Adipocyte (in vitro differentiated cells): ENCODE results near the gene LHPP.

Source experiments
- DNase-seq: peaks from one replicate; pipeline ENCODE4 v3.0.0-alpha.2; 2015; ENCODE audit warnings: low read depth
- H3K27me3 ChIP-seq: replicated peaks from 2 replicates; pipeline ENCODE4 v1.7.0; 2013; ENCODE audit warnings: mild to moderate bottlenecking, low read length, moderate library complexity; ENCODE audit not compliant: control insufficient read depth, insufficient read depth
- H3K36me3 ChIP-seq: 2 replicates; pipeline ENCODE4 v1.7.0; 2013; ENCODE audit warnings: low read length, mild to moderate bottlenecking, moderate library complexity; ENCODE audit not compliant: control insufficient read depth, insufficient read depth, severe bottlenecking
- H3K4me1 ChIP-seq: 2 replicates; pipeline ENCODE4 v1.7.0; 2013; ENCODE audit warnings: mild to moderate bottlenecking, low read length, moderate library complexity; ENCODE audit not compliant: control insufficient read depth, insufficient read depth
- H3K4me3 ChIP-seq: 2 replicates; pipeline ENCODE4 v1.7.0; 2013; ENCODE audit warnings: mild to moderate bottlenecking, low read length, moderate library complexity
- H3K9ac ChIP-seq: 2 replicates; pipeline ENCODE4 v1.7.0; 2013; ENCODE audit warnings: mild to moderate bottlenecking, low read length, moderate library complexity
- H3K9me3 ChIP-seq: 2 replicates; pipeline ENCODE4 v1.7.0; 2013; ENCODE audit warnings: mild to moderate bottlenecking, low read length, moderate library complexity; ENCODE audit not compliant: control insufficient read depth

The LHPP gene

DNA sequence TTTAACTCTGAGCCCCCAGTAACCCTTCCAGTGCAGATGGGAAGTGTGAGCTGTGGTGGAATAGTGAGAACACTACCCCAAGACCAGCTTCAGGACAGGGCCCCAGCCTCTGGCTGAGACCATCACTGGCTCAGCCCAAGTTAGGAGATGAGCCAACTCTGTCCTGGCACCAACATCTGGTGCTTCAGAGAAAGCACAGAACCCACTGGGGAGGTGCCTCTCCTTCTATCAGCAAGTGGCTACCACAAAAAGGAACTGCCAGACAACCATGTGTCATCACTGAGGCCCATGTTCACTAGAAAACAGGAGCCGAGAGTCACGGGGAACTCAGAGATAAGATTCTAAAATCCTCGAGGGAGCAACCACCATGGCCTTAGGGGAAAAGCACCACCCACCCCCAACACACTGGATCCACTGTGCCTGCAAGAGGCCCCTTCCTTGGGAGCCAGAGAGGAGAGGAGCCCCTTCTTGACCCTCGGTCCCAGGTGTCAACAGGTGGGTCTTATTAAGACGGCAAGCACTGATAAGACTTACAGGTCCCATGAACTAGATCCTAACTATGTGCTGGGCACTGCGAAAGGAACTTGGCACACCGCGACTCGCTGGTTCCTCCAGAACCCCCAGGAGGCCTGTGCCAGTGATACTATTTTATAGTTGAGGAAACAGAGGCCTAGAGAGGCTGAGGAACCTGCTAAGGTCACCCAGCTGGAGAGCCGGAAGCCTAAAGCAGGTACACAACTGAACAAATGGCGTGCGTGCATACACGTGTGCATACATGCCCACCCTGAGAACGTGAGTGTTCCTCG, 179.9 kb downstream of the LHPP start:
- peak; percentile 46 for DNase-seq
- Histone ChIP-seq H3K4me1 (peaks cover 28% of the 10 kb centered on the region), H3K27me3 (no peaks in the 10 kb centered on the region), H3K36me3 (peaks cover 8% of the 10 kb centered on the region), H3K4me3 (no peak overlapping the region), H3K9me3 (no peaks in the 10 kb centered on the region), H3K9ac (no peak overlapping the region)

DNA sequence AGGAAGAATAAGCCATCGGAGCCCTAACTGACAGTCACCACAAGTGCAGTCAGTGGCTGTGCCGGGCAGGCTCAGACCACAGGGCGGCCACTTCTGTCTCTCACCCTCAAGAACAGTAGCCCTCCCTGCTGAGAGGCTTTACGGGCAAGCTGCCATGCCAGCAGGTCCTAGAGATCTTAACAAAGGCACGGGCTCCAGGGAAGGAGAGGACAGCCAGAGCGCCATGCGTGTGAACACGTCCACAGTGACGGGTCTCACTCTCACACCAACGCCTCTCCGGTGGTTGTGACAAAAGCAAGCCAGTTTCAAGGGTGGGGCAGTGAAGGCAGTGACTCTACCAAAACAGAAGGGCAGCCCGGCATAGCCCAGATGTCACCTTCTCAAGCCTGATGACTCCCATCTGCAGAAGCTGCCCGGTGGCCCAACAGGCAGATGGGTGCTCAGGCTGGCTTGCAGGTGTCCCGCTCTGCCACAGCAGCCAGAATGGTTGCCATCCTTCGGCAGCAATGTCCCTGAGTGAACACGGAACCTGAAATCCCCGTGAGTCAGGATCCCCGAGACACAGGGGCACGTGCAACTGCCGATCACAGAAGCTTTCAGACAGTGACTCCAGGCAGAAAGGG, 180.6 kb downstream of the LHPP start:
- no peak for DNase-seq
- H3K4me1 ChIP-seq: peaks cover 35% of the 10 kb centered on the region

DNA sequence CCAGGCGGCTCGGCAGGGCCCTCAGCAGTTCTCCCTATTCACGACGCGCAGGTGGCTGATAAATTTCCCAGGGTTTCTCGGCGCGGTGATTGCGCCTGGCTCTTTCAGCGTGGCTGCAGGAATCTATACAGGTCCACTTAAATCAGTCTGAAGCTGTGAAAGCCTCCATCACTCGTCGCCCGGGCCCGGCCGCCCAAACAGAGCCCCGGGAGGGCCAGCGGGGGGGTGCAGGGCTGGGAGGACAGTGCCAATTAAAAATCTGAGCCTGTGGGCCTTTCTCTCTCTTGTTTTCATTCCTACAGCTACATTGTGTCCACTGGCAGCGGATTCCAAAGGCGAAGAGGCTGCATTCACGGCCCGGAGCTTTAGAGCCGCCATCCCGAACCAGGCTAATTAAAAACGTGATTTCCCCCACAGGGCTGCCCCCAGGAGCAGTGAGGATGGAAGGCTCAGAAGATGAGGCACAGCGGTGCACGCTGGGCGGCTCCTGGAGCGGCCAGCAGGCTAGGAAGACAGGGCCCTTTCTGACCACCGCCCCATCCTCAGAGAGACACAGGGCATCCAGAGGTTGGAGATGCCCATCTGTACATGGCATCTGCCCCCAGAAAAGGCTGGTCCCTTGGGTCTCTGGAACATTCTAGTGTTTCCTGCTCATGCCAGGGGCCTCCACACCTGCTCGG, 181.8 kb downstream of the LHPP start:
- H3K4me1 ChIP-seq: peaks cover 48% of the 10 kb centered on the region
- no peak overlapping the region for H3K9ac ChIP-seq
- no peaks in the 10 kb centered on the region for H3K27me3 ChIP-seq
- DNase-seq: no peak
- H3K9me3 ChIP-seq: no peaks in the 10 kb centered on the region
- no peak overlapping the region for H3K4me3 ChIP-seq
- H3K36me3 ChIP-seq: peaks cover 8% of the 10 kb centered on the region

More for the DNA sequence above, 180.6 kb downstream of the LHPP start:
- Histone ChIP-seq H3K36me3 (peaks cover 8% of the 10 kb centered on the region), H3K4me3 (no peak overlapping the region), H3K9ac (no peak overlapping the region), H3K9me3 (no peaks in the 10 kb centered on the region), H3K27me3 (no peaks in the 10 kb centered on the region)

DNA sequence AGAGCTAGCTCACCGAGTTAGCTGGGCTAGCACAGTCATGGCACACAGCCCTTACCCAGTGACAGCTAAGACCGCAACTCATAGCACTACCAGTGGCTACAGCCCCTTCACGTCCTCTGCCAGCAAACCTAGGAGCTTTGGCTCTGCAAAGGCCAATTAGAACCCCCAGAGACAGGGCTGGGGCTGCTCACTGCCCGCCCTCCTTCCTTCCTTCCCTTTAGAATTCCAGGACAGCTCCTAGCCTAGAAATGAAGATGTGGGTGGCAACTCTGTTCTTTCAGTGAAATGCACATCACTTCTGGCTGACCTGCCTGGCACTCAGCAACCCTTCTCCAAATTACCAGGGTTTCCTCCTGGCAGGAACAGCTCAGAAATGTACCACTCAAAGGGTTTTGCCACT, 182.6 kb downstream of the LHPP start:
- no peak for DNase-seq
- Histone ChIP-seq H3K4me1 (peaks cover 55% of the 10 kb centered on the region), H3K27me3 (no peaks in the 10 kb centered on the region), H3K9me3 (no peaks in the 10 kb centered on the region), H3K36me3 (peaks cover 8% of the 10 kb centered on the region), H3K9ac (no peak overlapping the region), H3K4me3 (no peak overlapping the region)

DNA sequence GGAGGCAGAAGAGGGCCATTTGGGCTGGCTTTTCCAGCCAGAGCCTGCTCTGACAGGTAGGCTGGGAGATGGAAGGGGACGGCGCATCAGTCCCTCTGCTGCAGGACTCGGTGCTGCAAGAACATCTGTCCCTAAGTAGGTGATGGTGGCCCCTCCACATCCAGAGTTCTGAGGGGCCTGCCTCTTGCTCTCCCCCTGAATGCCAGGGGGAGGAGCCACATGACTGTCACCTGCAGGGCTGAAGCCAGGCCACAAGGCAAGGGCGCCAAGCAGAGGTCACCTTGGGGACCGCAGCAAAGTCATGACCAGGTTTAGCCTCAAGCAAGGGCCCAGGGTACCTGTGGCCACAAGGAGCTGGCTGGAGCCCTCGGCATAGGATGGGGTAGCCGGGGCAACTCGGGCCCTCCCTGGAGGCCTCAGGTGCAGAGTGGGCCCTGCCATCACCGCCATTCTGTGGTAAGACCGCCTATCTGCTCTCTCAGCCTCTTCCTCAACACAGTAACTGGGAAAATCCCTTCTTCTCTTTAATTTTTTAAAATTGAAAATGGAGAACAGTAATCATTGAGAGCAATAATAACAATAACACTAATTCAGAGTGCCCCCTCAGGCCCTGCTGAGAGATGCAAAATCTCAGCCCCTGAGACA, 183.3 kb downstream of the LHPP start:
- H3K4me3 ChIP-seq: no peak overlapping the region
- H3K36me3 ChIP-seq: peaks cover 8% of the 10 kb centered on the region
- H3K4me1 ChIP-seq: peaks cover 57% of the 10 kb centered on the region
- no peak overlapping the region for H3K9ac ChIP-seq
- DNase-seq: no peak
- H3K9me3 ChIP-seq: no peaks in the 10 kb centered on the region
- no peaks in the 10 kb centered on the region for H3K27me3 ChIP-seq

DNA sequence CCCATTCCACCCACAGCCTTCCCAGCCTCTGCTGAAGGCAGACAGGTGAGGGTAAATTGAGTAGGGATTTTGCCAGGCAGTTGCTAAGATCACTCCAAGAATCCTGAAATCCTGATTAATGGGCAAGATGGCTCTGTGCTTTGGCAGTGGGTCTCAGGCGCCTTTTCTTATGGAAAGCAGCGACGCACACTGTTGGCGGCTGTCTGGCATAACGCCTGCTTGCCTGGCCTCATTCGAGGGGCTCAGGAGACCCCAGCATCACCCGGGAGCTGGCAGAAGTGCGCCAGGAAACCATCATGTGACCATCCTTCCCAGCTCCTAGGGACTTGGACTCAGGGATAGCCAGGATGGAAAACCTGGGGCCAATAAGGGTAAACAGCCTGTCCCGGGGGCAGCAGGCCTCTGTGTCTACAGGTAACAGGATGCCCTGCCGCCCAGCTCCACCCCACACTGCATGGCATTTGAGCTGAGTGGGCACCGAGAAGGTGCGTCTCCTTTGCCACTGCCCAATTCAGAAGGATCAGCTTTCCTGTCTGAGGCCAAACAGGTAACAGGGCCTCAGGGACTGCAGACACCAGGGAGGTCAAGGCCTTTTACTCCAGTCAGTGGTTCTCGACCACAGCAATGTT, 184.0 kb downstream of the LHPP start:
- peaks cover 56% of the 10 kb centered on the region for H3K4me1 ChIP-seq
- DNase-seq: no peak
- H3K36me3 ChIP-seq: peaks cover 8% of the 10 kb centered on the region

DNA sequence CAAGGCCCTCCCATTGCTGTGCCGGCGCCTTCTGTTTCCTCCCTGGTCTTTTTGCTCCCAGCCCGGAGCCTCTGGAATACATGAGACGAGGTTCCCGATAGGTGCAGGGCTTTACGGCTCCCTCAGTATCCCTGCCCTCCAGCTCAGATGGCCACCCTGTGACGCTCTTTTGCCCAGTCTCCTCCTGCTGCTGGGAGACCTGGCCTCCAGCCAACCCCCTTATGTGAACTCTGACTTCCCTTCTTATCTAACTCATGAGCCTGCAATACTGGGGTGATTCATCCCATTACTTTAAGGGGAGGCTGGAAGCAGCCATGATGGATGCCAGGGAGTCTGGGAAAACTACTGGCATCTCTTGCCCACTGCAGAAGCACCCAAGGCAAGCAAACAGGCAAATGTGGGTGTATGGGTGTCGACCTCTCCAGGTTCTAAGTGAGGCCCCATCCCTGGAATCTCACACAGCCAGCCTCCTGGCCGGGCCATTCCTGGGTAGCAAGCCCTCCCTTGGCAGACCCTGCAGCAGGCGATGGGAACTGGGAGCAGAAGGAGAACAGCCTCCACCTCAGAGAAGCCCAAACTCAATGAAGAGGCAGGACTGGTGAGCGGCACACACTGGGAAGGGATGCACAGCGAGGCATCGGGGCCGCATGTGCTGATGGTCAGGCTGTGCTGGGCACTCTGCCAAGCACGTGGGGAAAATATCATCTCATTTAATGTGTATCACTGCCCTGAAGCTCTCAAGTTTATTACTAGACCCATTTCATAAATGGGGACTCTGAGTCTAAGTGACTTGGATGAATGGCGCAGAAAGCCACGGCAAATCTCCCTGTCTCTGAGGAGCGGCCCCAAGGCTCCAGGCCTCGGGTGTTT, 185.1 kb downstream of the LHPP start:
- Histone ChIP-seq H3K4me3 (peak overlapping the region; percentile 4), H3K9ac (peak overlapping the region; percentile 57), H3K9me3 (no peaks in the 10 kb centered on the region), H3K27me3 (no peaks in the 10 kb centered on the region), H3K36me3 (peaks cover 8% of the 10 kb centered on the region), H3K4me1 (peaks cover 44% of the 10 kb centered on the region)
- no peak for DNase-seq

More for the DNA sequence above, 184.0 kb downstream of the LHPP start:
- Histone ChIP-seq H3K9me3 (no peaks in the 10 kb centered on the region), H3K27me3 (no peaks in the 10 kb centered on the region), H3K9ac (peak overlapping the region; percentile 57), H3K4me3 (no peak overlapping the region)

DNA sequence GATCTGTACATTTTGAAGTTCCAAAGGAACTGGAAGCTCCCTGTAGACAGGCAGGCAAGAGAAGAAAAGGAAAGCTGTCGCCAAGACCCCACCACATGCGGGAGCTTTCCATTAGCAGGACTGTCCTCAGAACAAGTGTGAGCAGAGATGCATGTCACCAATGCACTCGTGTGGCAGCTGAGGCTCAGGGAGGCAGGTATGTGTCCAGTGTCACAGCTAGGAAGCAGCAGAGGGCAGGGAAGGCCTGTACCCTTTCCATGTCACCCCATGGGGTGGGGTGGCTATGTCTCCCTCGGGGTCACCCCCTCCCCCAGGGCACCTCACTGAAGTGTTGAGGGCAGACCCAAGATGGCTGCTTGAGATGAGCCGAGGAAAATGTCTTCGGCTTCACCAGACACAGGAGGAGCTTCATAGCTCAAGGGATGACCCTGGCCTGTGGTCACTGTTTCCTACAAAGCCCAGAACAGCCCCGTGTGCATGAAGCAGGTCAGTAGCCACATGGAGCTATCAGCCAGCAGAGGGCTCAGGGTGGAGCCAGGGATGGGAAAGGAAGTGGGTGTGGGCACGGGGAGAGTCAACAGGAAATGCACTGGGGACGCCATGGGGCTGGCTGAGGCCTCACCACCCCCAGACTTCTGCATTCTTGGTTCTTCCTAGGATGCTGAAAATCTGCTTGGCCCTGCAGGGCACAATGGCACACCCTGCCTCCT, 186.0 kb downstream of the LHPP start:
- Histone ChIP-seq H3K9me3 (no peaks in the 10 kb centered on the region), H3K36me3 (peaks cover 1% of the 10 kb centered on the region)

DNA sequence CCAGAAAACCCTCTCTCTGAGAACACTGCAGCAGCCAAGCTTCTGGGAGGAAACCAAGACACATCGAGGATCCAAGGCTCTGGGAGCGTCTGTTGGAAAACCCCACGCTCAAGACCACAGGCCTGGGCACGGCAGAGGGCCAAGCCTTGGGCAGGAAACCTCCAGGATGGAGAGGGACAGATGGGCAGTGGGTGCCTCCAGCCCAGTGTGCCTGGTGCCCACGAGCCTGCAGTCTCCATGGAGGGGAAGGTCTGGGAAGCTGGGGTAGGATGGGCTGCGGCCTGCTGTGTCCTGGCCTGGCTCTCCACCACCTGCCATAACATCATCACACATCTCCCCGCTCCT, 186.5 kb downstream of the LHPP start:
- H3K4me3 ChIP-seq: no peak overlapping the region
- H3K9ac ChIP-seq: no peak overlapping the region
- H3K9me3 ChIP-seq: no peaks in the 10 kb centered on the region
- H3K27me3 ChIP-seq: no peaks in the 10 kb centered on the region
- no peak for DNase-seq
- no peaks in the 10 kb centered on the region for H3K36me3 ChIP-seq
- H3K4me1 ChIP-seq: peaks cover 41% of the 10 kb centered on the region

More for the DNA sequence above, 186.0 kb downstream of the LHPP start:
- Histone ChIP-seq H3K4me3 (no peak overlapping the region), H3K4me1 (peaks cover 41% of the 10 kb centered on the region), H3K27me3 (no peaks in the 10 kb centered on the region), H3K9ac (no peak overlapping the region)
- DNase-seq: peak; percentile 34

DNA sequence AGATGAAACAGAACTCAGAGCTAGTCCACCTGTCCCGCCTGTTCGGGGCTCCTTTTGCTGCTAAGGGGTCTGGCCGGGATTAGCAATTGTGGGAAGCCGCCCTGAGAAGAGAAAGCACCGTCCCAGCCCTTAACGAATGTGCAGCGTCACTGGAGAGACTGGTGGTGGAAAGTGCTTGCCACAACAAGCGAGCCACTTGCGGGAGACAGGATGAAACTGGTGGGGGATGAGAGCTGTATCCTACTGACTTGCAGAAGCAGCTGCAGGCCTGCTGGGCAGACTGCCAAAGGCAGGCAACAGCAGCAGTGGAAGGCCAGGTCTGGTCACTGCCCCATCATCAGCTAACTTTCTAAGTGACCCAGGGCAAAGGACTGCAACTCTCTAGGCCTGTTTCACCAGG, 187.1 kb downstream of the LHPP start:
- no peaks in the 10 kb centered on the region for H3K27me3 ChIP-seq
- no peak overlapping the region for H3K4me3 ChIP-seq
- H3K9ac ChIP-seq: no peak overlapping the region
- DNase-seq: peak; percentile 64
- no peaks in the 10 kb centered on the region for H3K9me3 ChIP-seq
- no peaks in the 10 kb centered on the region for H3K36me3 ChIP-seq
- H3K4me1 ChIP-seq: peaks cover 41% of the 10 kb centered on the region
